Spleen (tissue), 11 donors: ENCODE data around the gene TRERF1. TPM values are rescaled to one million over a fixed set of nuclear protein-coding genes. Genes with fewer than 3 reads are reported as not detected.

Experiments used
- DNase-seq: peaks from one replicate; pipeline ENCODE4 v3.0.0-alpha.2; 2020
- H3K27ac ChIP-seq, 8 donors: fragments of 200-600 bp; sonication (generic) in 7 of 8; 1 replicate in 4 of 8; 2 replicates in 4 of 8; pipeline versions ENCODE4 v1.5.0 to v1.8.0; 2016 to 2021; ENCODE audit warnings: inconsistent platforms in 4 of 8, mild to moderate bottlenecking in 4 of 8, moderate library complexity in 1 of 8
- H3K27me3 ChIP-seq, 7 donors: fragments of 200-600 bp; sonication (generic) in 6 of 7; replicated peaks in 1 of 7; 1 replicate in 4 of 7; 2 replicates in 3 of 7; pipeline versions ENCODE4 v1.5.0 to v1.8.0; 2016 to 2021; ENCODE audit warnings: inconsistent platforms in 3 of 7, mild to moderate bottlenecking in 1 of 7
- H3K36me3 ChIP-seq, 6 donors: fragments of 200-600 bp; sonication (generic) in 5 of 6; 1 replicate in 4 of 6; 2 replicates in 2 of 6; pipeline versions ENCODE4 v1.5.0 to v1.8.0; 2016 to 2021; ENCODE audit warnings: inconsistent platforms in 2 of 6
- H3K4me1 ChIP-seq, 6 donors: fragments of 200-600 bp; sonication (generic) in 5 of 6; 1 replicate in 3 of 6; 2 replicates in 3 of 6; pipeline versions ENCODE4 v1.5.0 to v1.8.0; 2016 to 2021; ENCODE audit warnings: inconsistent platforms in 3 of 6
- H3K4me3 ChIP-seq, 8 donors: fragments of 200-600 bp; sonication (generic) in 7 of 8; 1 replicate in 4 of 8; 2 replicates in 4 of 8; pipeline versions ENCODE4 v1.5.0 to v1.8.0; 2016 to 2021; ENCODE audit warnings: inconsistent platforms in 4 of 8, mild to moderate bottlenecking in 4 of 8, moderate library complexity in 2 of 8
- H3K9me3 ChIP-seq, 8 donors: fragments of 200-600 bp; sonication (generic) in 7 of 8; 1 replicate in 4 of 8; 2 replicates in 4 of 8; pipeline versions ENCODE4 v1.5.0 to v1.8.0; 2016 to 2021; ENCODE audit warnings: inconsistent platforms in 4 of 8
- CTCF ChIP-seq, 11 experiments: fragments of 200-600 bp in 7 of 11; fragments of 450-650 bp in 4 of 11; sonication (generic) in 4 of 11; IDR thresholded peaks in 8 of 11; conservative IDR thresholded peaks in 3 of 11; 1 replicate in 7 of 11; 2 replicates in 4 of 11; pipeline versions ENCODE4 v1.4.0 to v1.8.0; 2016 to 2021; ENCODE audit warnings: antibody characterized with exemption in 11 of 11, inconsistent platforms in 4 of 11, mild to moderate bottlenecking in 1 of 11
- POLR2A ChIP-seq, 3 donors: fragments of 450-650 bp; IDR thresholded peaks; one replicate each; pipeline ENCODE4 v1.5.1; 2017; ENCODE audit warnings: antibody characterized with exemption in 3 of 3, mild to moderate bottlenecking in 1 of 3
- POLR2AphosphoS5 ChIP-seq, 3 donors: sonication (generic); formaldehyde crosslinking; IDR thresholded peaks; one replicate each; pipeline ENCODE4 v1.5.1; 2017; ENCODE audit warnings: antibody characterized with exemption in 3 of 3
- WGBS, 5 donors: extraction: QIAGEN DNeasy Blood & Tissue Kit in 3 of 5; methylation state at CpG; one replicate each; pipeline versions ENCODE4 v1.1.5 to v1.1.7; 2013 to 2018; 5-methylcytosine and 5-hydroxymethylcytosine counted together
- intact Hi-C: fragments of 100-400 bp; cut with DNase I; formaldehyde crosslinking; loops from one replicate; pipeline ENCODE4 v1.15.0; 2023; ENCODE audit warnings: low total_unique reads
- polyA plus RNA-seq, 3 donors: library from polyadenylated mRNA; stranded (reverse); fragments of 200-250 nt; gene quantifications; one replicate each; pipeline ENCODE4 v1.2.1, GENCODE V29; 2013
- total RNA-seq, 7 donors: library from RNA; depleted of rRNA in 3 of 7; stranded (reverse); fragments of >200 nt in 3 of 7; fragmentation: NEBNext Ultra II Directional in 4 of 7; extraction: Animal tissue kit (Norgen Biotek cat#: 25700) in 4 of 7; gene quantifications; one replicate each; pipeline versions ENCODE4 v1.1.0 to v1.2.1, GENCODE V29; 2016 to 2021
- donor health status: healthy with polysubstance abuse.
- donor health status: DM: no; HTN: no; CAD: no; lungs with moderate emphysema.
- donor health status: DM: no; HTN: no; CAD: no.
- donor health status: Bipolar disorder and iron deficiency.
- donor health status: healthy.
- donor health status: DM: no; HTN: no; CAD: no.
- donor health status: DM: yes; HTN: yes; CAD: no.

Gene TRERF1
- total and polyA plus RNA-seq, 10 donors, result 1.5 to 16.9 (median 12.4) TPM

- Histone ChIP-seq H3K4me1 (peaks cover 0 to 75% (median 12%) of the 10 kb centered on the region in 6 donors), H3K27ac (no peak overlapping the region), H3K9me3 (no peaks in the 10 kb centered on the region), H3K4me3 (no peak overlapping the region), H3K36me3 (no peaks in the 10 kb centered on the region), H3K27me3 (no peaks in the 10 kb centered on the region)
- 50 to 73% (median 63%) methylated on average over 8 of the region's 8 CpGs for WGBS, 5 donors
- intact Hi-C loops, result no loop called here
- TF ChIP-seq CTCF (IDR thresholded peaks at IDR 0.05 in 8 of 11, conservative IDR thresholded peaks at IDR 0.05 in 3 of 11), result no peak
- no peak for TF ChIP-seq POLR2AphosphoS5 (IDR thresholded peaks at IDR 0.05)
- TF ChIP-seq POLR2A (IDR thresholded peaks at IDR 0.05), result no peak
- DNase-seq, result no peak
These were observed 28.5 kb downstream of the TRERF1 start for GRCh38 chr6:42423244-42423643.

GRCh38 chr6:42420741-42421140 is 31.0 kb downstream of the TRERF1 start:
- H3K4me1 ChIP-seq, result peaks cover 0 to 78% (median 16%) of the 10 kb centered on the region in 6 donors
- intact Hi-C loops, result no loop called here
- 94 to 97% (median 96%) methylated on average over 3 of the region's 3 CpGs for WGBS, 5 donors
- no peak for DNase-seq
- no peaks in the 10 kb centered on the region for H3K36me3 ChIP-seq
- H3K27ac ChIP-seq, result no peak overlapping the region
- H3K27me3 ChIP-seq, result no peaks in the 10 kb centered on the region
- no peaks in the 10 kb centered on the region for H3K9me3 ChIP-seq
- TF ChIP-seq POLR2AphosphoS5 (IDR thresholded peaks at IDR 0.05), result no peak
- no peak for TF ChIP-seq POLR2A (IDR thresholded peaks at IDR 0.05)
- no peak for TF ChIP-seq CTCF (IDR thresholded peaks at IDR 0.05 in 8 of 11, conservative IDR thresholded peaks at IDR 0.05 in 3 of 11)
- no peak overlapping the region for H3K4me3 ChIP-seq

GRCh38 chr6:42419490-42420280 is 32.0 kb downstream of the TRERF1 start:
- WGBS, 5 donors, result 88 to 94% (median 91%) methylated on average over 5 to 6 of the region's 6 CpGs
- H3K27me3 ChIP-seq, result no peaks in the 10 kb centered on the region
- no peaks in the 10 kb centered on the region for H3K9me3 ChIP-seq
- no peak overlapping the region for H3K4me3 ChIP-seq
- peak; percentile 47 for DNase-seq
- TF ChIP-seq CTCF (IDR thresholded peaks at IDR 0.05 in 8 of 11, conservative IDR thresholded peaks at IDR 0.05 in 3 of 11) (no peak), POLR2AphosphoS5 (IDR thresholded peaks at IDR 0.05) (no peak), POLR2A (IDR thresholded peaks at IDR 0.05) (no peak)
- no peak overlapping the region for H3K27ac ChIP-seq
- H3K36me3 ChIP-seq, result no peaks in the 10 kb centered on the region
- intact Hi-C loops, result no loop called here
- H3K4me1 ChIP-seq, result peaks cover 0 to 68% (median 14%) of the 10 kb centered on the region in 6 donors

- no peak overlapping the region for H3K27ac ChIP-seq
- no peaks in the 10 kb centered on the region for H3K9me3 ChIP-seq
- no peaks in the 10 kb centered on the region for H3K36me3 ChIP-seq
- 66 to 87% (median 76%) methylated on average over 3 to 4 of the region's 4 CpGs for WGBS, 5 donors
- H3K27me3 ChIP-seq, result no peaks in the 10 kb centered on the region
- DNase-seq, result no peak
- H3K4me3 ChIP-seq, result no peak overlapping the region
- intact Hi-C loops, result no loop called here
- TF ChIP-seq CTCF (IDR thresholded peaks at IDR 0.05 in 8 of 11, conservative IDR thresholded peaks at IDR 0.05 in 3 of 11), result no peak
- peaks cover 0 to 58% (median 14%) of the 10 kb centered on the region in 6 donors for H3K4me1 ChIP-seq
These were observed 33.0 kb downstream of the TRERF1 start for GRCh38 chr6:42418724-42419123.
